ENCODE data around the gene LRRC28.

Gene LRRC28

GRCh38 chr15:99404454-99404853 lies 153.2 kb downstream of the LRRC28 start:
- no peak overlapping the region for H4K8ac ChIP-seq (ENCODE audit: low read depth, low read length)
- WGBS (ENCODE audit: extremely low coverage, insufficient coverage, insufficient read length) = no CpG with 5 or more reads among the region's 16 CpGs

GRCh38 chr15:99406120-99406519 lies 154.8 kb downstream of the LRRC28 start:
- no peak overlapping the region for H4K91ac ChIP-seq (ENCODE audit: low read depth, low read length)
- no peak overlapping the region for H3K4me2 ChIP-seq (ENCODE audit: low read length)
- DNase-seq = no peak
- no peak overlapping the region for H2AFZ ChIP-seq (ENCODE audit: insufficient read depth, low read length, poor library complexity)
- H3K4me1 ChIP-seq (ENCODE audit: control insufficient read depth in 1 of 2, insufficient read depth in 2 of 2, low read length in 2 of 2) = peaks cover 0 to 4% of the 10 kb centered on the region in 2 experiments
- H3K9ac ChIP-seq (ENCODE audit: low read length) = no peak overlapping the region
- H3K4me3 ChIP-seq (ENCODE audit: low read depth, low read length) = no peak overlapping the region
- no peak overlapping the region for H4K12ac ChIP-seq (ENCODE audit: low read depth, low read length)
- no peaks in the 10 kb centered on the region for H3K36me3 ChIP-seq (ENCODE audit: control insufficient read depth in 1 of 2, insufficient read depth in 2 of 2, low read length in 2 of 2)
- no peaks in the 10 kb centered on the region for H3K79me1 ChIP-seq (ENCODE audit: low read length)
- H3K14ac ChIP-seq (ENCODE audit: low read length) = no peak overlapping the region
- no peak overlapping the region for H3K4ac ChIP-seq (ENCODE audit: low read depth, low read length)
- no peaks in the 10 kb centered on the region for H3K79me2 ChIP-seq (ENCODE audit: control insufficient read depth, insufficient read depth, low read length, poor library complexity)
- H2BK120ac ChIP-seq (ENCODE audit: insufficient read depth, low read length, poor library complexity) = no peak overlapping the region
- H3K27me3 ChIP-seq (ENCODE audit: insufficient read depth, low read length) = no peaks in the 10 kb centered on the region
- no peak overlapping the region for H3K27ac ChIP-seq (ENCODE audit: low read depth, low read length)
- no peaks in the 10 kb centered on the region for H3K9me3 ChIP-seq (ENCODE audit: insufficient read depth, low read depth, low read length)
- no peak overlapping the region for H2AK5ac ChIP-seq (ENCODE audit: low read length)
- no peak overlapping the region for H3K23ac ChIP-seq (ENCODE audit: low read length)
- no peak overlapping the region for H3K18ac ChIP-seq (ENCODE audit: low read length)
- H4K8ac ChIP-seq (ENCODE audit: low read depth, low read length) = no peak overlapping the region
- WGBS (ENCODE audit: extremely low coverage, insufficient coverage, insufficient read length) = no CpG with 5 or more reads among the region's 12 CpGs
- H2BK5ac ChIP-seq (ENCODE audit: low read depth, low read length, poor library complexity) = no peak overlapping the region
- H2BK12ac ChIP-seq (ENCODE audit: low read length) = no peak overlapping the region

More at GRCh38 chr15:99404454-99404853, 153.2 kb downstream of the LRRC28 start:
- H4K12ac ChIP-seq (ENCODE audit: low read depth, low read length) = no peak overlapping the region
- H3K27ac ChIP-seq (ENCODE audit: low read depth, low read length) = no peak overlapping the region
- no peak overlapping the region for H3K23ac ChIP-seq (ENCODE audit: low read length)
- H3K36me3 ChIP-seq (ENCODE audit: control insufficient read depth in 1 of 2, insufficient read depth in 2 of 2, low read length in 2 of 2) = no peaks in the 10 kb centered on the region
- H2BK12ac ChIP-seq (ENCODE audit: low read length) = no peak overlapping the region
- no peak overlapping the region for H2BK5ac ChIP-seq (ENCODE audit: low read depth, low read length, poor library complexity)
- H3K14ac ChIP-seq (ENCODE audit: low read length) = no peak overlapping the region
- no peaks in the 10 kb centered on the region for H3K79me1 ChIP-seq (ENCODE audit: low read length)
- H3K4ac ChIP-seq (ENCODE audit: low read depth, low read length) = no peak overlapping the region
- no peak for DNase-seq
- no peak overlapping the region for H2AFZ ChIP-seq (ENCODE audit: insufficient read depth, low read length, poor library complexity)
- H3K4me2 ChIP-seq (ENCODE audit: low read length) = no peak overlapping the region
- no peak overlapping the region for H2BK120ac ChIP-seq (ENCODE audit: insufficient read depth, low read length, poor library complexity)
- no peaks in the 10 kb centered on the region for H3K27me3 ChIP-seq (ENCODE audit: insufficient read depth, low read length)
- no peaks in the 10 kb centered on the region for H3K9me3 ChIP-seq (ENCODE audit: insufficient read depth, low read depth, low read length)
- H4K91ac ChIP-seq (ENCODE audit: low read depth, low read length) = no peak overlapping the region
- no peak overlapping the region for H2AK5ac ChIP-seq (ENCODE audit: low read length)
- H3K4me3 ChIP-seq (ENCODE audit: low read depth, low read length) = no peak overlapping the region
- H3K18ac ChIP-seq (ENCODE audit: low read length) = no peak overlapping the region
- H3K9ac ChIP-seq (ENCODE audit: low read length) = no peak overlapping the region
- H3K4me1 ChIP-seq (ENCODE audit: control insufficient read depth in 1 of 2, insufficient read depth in 2 of 2, low read length in 2 of 2) = peaks cover 0 to 4% of the 10 kb centered on the region in 2 experiments
- H3K79me2 ChIP-seq (ENCODE audit: control insufficient read depth, insufficient read depth, low read length, poor library complexity) = no peaks in the 10 kb centered on the region

GRCh38 chr15:99406716-99407487 lies 155.6 kb downstream of the LRRC28 start:
- H3K79me1 ChIP-seq (ENCODE audit: low read length) = no peaks in the 10 kb centered on the region
- no peaks in the 10 kb centered on the region for H3K27me3 ChIP-seq (ENCODE audit: insufficient read depth, low read length)
- no peak overlapping the region for H4K8ac ChIP-seq (ENCODE audit: low read depth, low read length)
- H3K4me2 ChIP-seq (ENCODE audit: low read length) = no peak overlapping the region
- H4K12ac ChIP-seq (ENCODE audit: low read depth, low read length) = no peak overlapping the region
- DNase-seq = no peak
- H3K23ac ChIP-seq (ENCODE audit: low read length) = no peak overlapping the region
- H3K4ac ChIP-seq (ENCODE audit: low read depth, low read length) = no peak overlapping the region
- no CpG with 5 or more reads among the region's 17 CpGs for WGBS (ENCODE audit: extremely low coverage, insufficient coverage, insufficient read length)
- H3K18ac ChIP-seq (ENCODE audit: low read length) = no peak overlapping the region
- no peak overlapping the region for H3K27ac ChIP-seq (ENCODE audit: low read depth, low read length)
- H3K9me3 ChIP-seq (ENCODE audit: insufficient read depth, low read depth, low read length) = no peaks in the 10 kb centered on the region
- H3K9ac ChIP-seq (ENCODE audit: low read length) = no peak overlapping the region
- no peak overlapping the region for H3K4me3 ChIP-seq (ENCODE audit: low read depth, low read length)
- H2AFZ ChIP-seq (ENCODE audit: insufficient read depth, low read length, poor library complexity) = no peak overlapping the region
- no peak overlapping the region for H3K14ac ChIP-seq (ENCODE audit: low read length)
- H3K79me2 ChIP-seq (ENCODE audit: control insufficient read depth, insufficient read depth, low read length, poor library complexity) = no peaks in the 10 kb centered on the region
- peaks cover 0 to 4% of the 10 kb centered on the region in 2 experiments for H3K4me1 ChIP-seq (ENCODE audit: control insufficient read depth in 1 of 2, insufficient read depth in 2 of 2, low read length in 2 of 2)
- no peak overlapping the region for H2BK5ac ChIP-seq (ENCODE audit: low read depth, low read length, poor library complexity)
- no peak overlapping the region for H2BK12ac ChIP-seq (ENCODE audit: low read length)
- no peak overlapping the region for H2BK120ac ChIP-seq (ENCODE audit: insufficient read depth, low read length, poor library complexity)
- no peak overlapping the region for H4K91ac ChIP-seq (ENCODE audit: low read depth, low read length)
- H3K36me3 ChIP-seq (ENCODE audit: control insufficient read depth in 1 of 2, insufficient read depth in 2 of 2, low read length in 2 of 2) = no peaks in the 10 kb centered on the region
- no peak overlapping the region for H2AK5ac ChIP-seq (ENCODE audit: low read length)

GRCh38 chr15:99407716-99408115 lies 156.4 kb downstream of the LRRC28 start:
- Histone ChIP-seq H3K23ac (ENCODE audit: low read length) (no peak overlapping the region), H3K18ac (ENCODE audit: low read length) (no peak overlapping the region), H3K4me3 (ENCODE audit: low read depth, low read length) (no peak overlapping the region), H3K27me3 (ENCODE audit: insufficient read depth, low read length) (no peaks in the 10 kb centered on the region), H4K8ac (ENCODE audit: low read depth, low read length) (no peak overlapping the region), H2BK5ac (ENCODE audit: low read depth, low read length, poor library complexity) (no peak overlapping the region), H4K91ac (ENCODE audit: low read depth, low read length) (no peak overlapping the region), H3K36me3 (ENCODE audit: control insufficient read depth in 1 of 2, insufficient read depth in 2 of 2, low read length in 2 of 2) (no peaks in the 10 kb centered on the region), H3K9me3 (ENCODE audit: insufficient read depth, low read depth, low read length) (no peaks in the 10 kb centered on the region), H2BK120ac (ENCODE audit: insufficient read depth, low read length, poor library complexity) (no peak overlapping the region), H3K79me1 (ENCODE audit: low read length) (no peaks in the 10 kb centered on the region), H3K4me2 (ENCODE audit: low read length) (no peak overlapping the region), H3K79me2 (ENCODE audit: control insufficient read depth, insufficient read depth, low read length, poor library complexity) (no peaks in the 10 kb centered on the region), H3K9ac (ENCODE audit: low read length) (no peak overlapping the region), H4K12ac (ENCODE audit: low read depth, low read length) (no peak overlapping the region), H3K4ac (ENCODE audit: low read depth, low read length) (no peak overlapping the region), H3K14ac (ENCODE audit: low read length) (no peak overlapping the region), H3K4me1 (ENCODE audit: control insufficient read depth in 1 of 2, insufficient read depth in 2 of 2, low read length in 2 of 2) (peaks cover 0 to 2% of the 10 kb centered on the region in 2 experiments), H3K27ac (ENCODE audit: low read depth, low read length) (no peak overlapping the region), H2AFZ (ENCODE audit: insufficient read depth, low read length, poor library complexity) (no peak overlapping the region), H2BK12ac (ENCODE audit: low read length) (no peak overlapping the region), H2AK5ac (ENCODE audit: low read length) (no peak overlapping the region)
- no CpG with 5 or more reads among the region's 5 CpGs for WGBS (ENCODE audit: extremely low coverage, insufficient coverage, insufficient read length)
- no peak for DNase-seq

Measured in trophoblast cell (in vitro differentiated cells and primary cell).